Dermis microvascular lymphatic vessel endothelial cell (primary cell): ENCODE data around the gene SNRPE. TPM values are rescaled to one million over a fixed set of nuclear protein-coding genes. Genes with fewer than 3 reads are reported as not detected.
"Not testable (repeated sequence)": the region's sequence is repeated elsewhere in the genome, so short reads cannot be mapped to it uniquely, and the experiment has no call there.

ENCODE experiments used
- DNase-seq, 2 donors: peaks; one replicate each; pipeline versions ENCODE4 v3.0.0 to v3.0.0-alpha.2; 2010; ENCODE audit warnings: low read depth in 2 of 2
- total RNA-seq: library from RNA; depleted of rRNA; stranded (reverse); fragments of >200 nt; gene quantifications from 2 replicates; pipeline ENCODE4 v1.2.1, GENCODE V29; 2014

SNRPE gene
- 55.8 and 70.0 TPM in 2 replicates for total RNA-seq

- peak; percentile 96 to 99 for DNase-seq
Observed at GRCh38 chr1:203861379-203862184, at the start of gene SNRPE. TSS of gene SNRPE (plus strand) at chr1:203861599. CDS start at chr1:203861660, 61 bp downstream.

GRCh38 chr1:203813581-203814341, 47.6 kb upstream of the SNRPE start:
- DNase-seq = no peak

- no peak for DNase-seq
Observed at GRCh38 chr1:203818399-203818798, 43.0 kb upstream of the SNRPE start.

GRCh38 chr1:203823306-203823705, 38.1 kb upstream of the SNRPE start:
- no peak for DNase-seq

GRCh38 chr1:203826175-203826574, 35.2 kb upstream of the SNRPE start:
- no peak for DNase-seq

- peak; percentile 40 to 62 for DNase-seq
Observed at GRCh38 chr1:203828002-203828401, 33.4 kb upstream of the SNRPE start.

- DNase-seq = no peak
Observed at GRCh38 chr1:203828503-203828902, 32.9 kb upstream of the SNRPE start.

GRCh38 chr1:203829247-203829646, 32.2 kb upstream of the SNRPE start:
- DNase-seq = peak; percentile 18 to 60

GRCh38 chr1:203835476-203835875, 25.9 kb upstream of the SNRPE start:
- DNase-seq = no peak

GRCh38 chr1:203839081-203839480, 22.3 kb upstream of the SNRPE start:
- DNase-seq = peak in 1 of 2 donors; percentile 54

GRCh38 chr1:203840208-203840808, 21.1 kb upstream of the SNRPE start:
- no peak for DNase-seq

- no peak for DNase-seq
Observed at GRCh38 chr1:203842559-203842876, 18.9 kb upstream of the SNRPE start.

- DNase-seq = no peak
Observed at GRCh38 chr1:203843435-203843834, 18.0 kb upstream of the SNRPE start.

- not testable (repeated sequence) for DNase-seq
Observed at GRCh38 chr1:203853112-203853511, 8.3 kb upstream of the SNRPE start.

- DNase-seq = peak in 1 of 2 donors; percentile 27
Observed at GRCh38 chr1:203858055-203858454, 3.3 kb upstream of the SNRPE start.

- no peak for DNase-seq
Observed at GRCh38 chr1:203858975-203859374, 2.4 kb upstream of the SNRPE start.

- peak; percentile 15 to 74 for DNase-seq
Observed at GRCh38 chr1:203860396-203861025, 888 bp upstream of the SNRPE start.

GRCh38 chr1:203867802-203868201, 6.4 kb downstream of the SNRPE start:
- DNase-seq = peak in 1 of 2 donors; percentile 49

GRCh38 chr1:203870245-203870644, 8.8 kb downstream of the SNRPE start:
- no peak for DNase-seq

GRCh38 chr1:203871114-203871880, 9.9 kb downstream of the SNRPE start:
- DNase-seq = peak; percentile 69 to 82

GRCh38 chr1:203873094-203873493, 11.7 kb downstream of the SNRPE start:
- DNase-seq = no peak
